ENCODE measurements around the gene SOD2. TPM values are rescaled to one million over a fixed set of nuclear protein-coding genes. Genes with fewer than 3 reads are reported as not detected.
"Not testable (repeated sequence)": the region's sequence is repeated elsewhere in the genome, so short reads cannot be mapped to it uniquely, and the experiment has no call there.

Gene SOD2
- 143 and 202 TPM in 2 replicates for total RNA-seq (2022)
- Bru-seq, nascent RNA: percentile 92 among the genes with signal in this experiment
- BruChase-seq, experiment 1, labeled RNA remaining after a 6-hour chase: percentile 99 among the genes with signal in this experiment
- percentile 98 among the genes with signal in this experiment for BruChase-seq, experiment 2, labeled RNA remaining after a 2-hour chase
- long read RNA-seq, full-length matches to known transcripts: 66 of 74 reads
- long read RNA-seq, partial matches to known transcripts: 2 of 74 reads
- long read RNA-seq, other reads (novel, unspliced or antisense): 6 of 74 reads

- Mint-ChIP-seq H3K4me1 (ENCODE audit: low read depth, unreplicated experiment) (peaks cover 29% of the 10 kb centered on the region), H3K27me3 (ENCODE audit: unreplicated experiment) (no peaks in the 10 kb centered on the region), H3K4me3 (ENCODE audit: low read depth, unreplicated experiment) (peak within 1 kb of the TSS; percentile 67), H3K27ac (ENCODE audit: unreplicated experiment) (peak within 1 kb of the TSS; percentile 80), H3K36me3 (ENCODE audit: insufficient read depth, unreplicated experiment) (peaks cover 62% of the 10 kb centered on the region), H3K9me3 (ENCODE audit: low read depth, unreplicated experiment) (no peaks in the 10 kb centered on the region)
- no peak for TF ChIP-seq CTCF (IDR thresholded peaks at IDR 0.05; ENCODE audit: unreplicated experiment)
- intact Hi-C loops (cut with micrococcal nuclease; ENCODE audit: unreplicated experiment): loop anchor here (1.0 to 10.0 kb wide), 3 partner anchors 69 to 561 kb away; partner anchors contain the start of genes ACAT2, SLC22A2 and TCP1
- BruUV-seq (replicated peaks): no TSS peak
- peak; percentile 86 for DNase-seq
- CTCF ChIA-PET: interaction anchor here (0.8 to 1.9 kb wide), 2 partner anchors 95 to 98 kb away, joined by 3 to 6 read pairs; partner anchors contain the start of gene TCP1
Measured at GRCh38 chr6:159693128-159693893, at the start of gene SOD2. Gene SOD2, minus strand, starts transcription at chr6:159693241. Its CDS starts 74 bp downstream, at chr6:159693167.

DNA sequence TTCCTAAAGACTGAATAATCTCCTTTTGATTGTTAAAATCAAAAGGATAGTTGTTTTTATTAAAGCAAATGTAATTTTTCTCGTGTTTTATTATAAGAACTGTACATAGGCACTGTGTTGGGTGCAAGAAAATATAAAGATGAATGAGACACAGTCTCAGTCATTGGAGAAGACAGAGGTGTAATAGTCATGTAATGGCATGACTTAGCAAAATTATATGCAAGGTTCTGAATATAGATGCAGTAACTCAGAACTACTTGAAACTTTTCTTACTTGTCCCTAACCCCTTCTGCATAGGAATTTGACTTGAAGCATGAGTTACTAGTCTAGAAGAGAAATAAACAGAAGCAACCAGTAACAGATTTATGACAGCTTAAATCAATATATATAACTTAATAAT, 49.1 kb upstream of the SOD2 start:
- no peaks in the 10 kb centered on the region for H3K4me1 Mint-ChIP-seq (ENCODE audit: low read depth, unreplicated experiment)
- intact Hi-C loops (cut with micrococcal nuclease; ENCODE audit: unreplicated experiment): no loop called here
- CTCF ChIA-PET: interaction anchor here (0.5 kb wide), 1 partner anchor 1600 kb away, joined by 3 read pairs; no protein-coding TSS in a partner anchor
- no peak overlapping the region for H3K4me3 Mint-ChIP-seq (ENCODE audit: low read depth, unreplicated experiment)
- no peaks in the 10 kb centered on the region for H3K27me3 Mint-ChIP-seq (ENCODE audit: unreplicated experiment)
- DNase-seq: no peak
- TF ChIP-seq CTCF (IDR thresholded peaks at IDR 0.05; ENCODE audit: unreplicated experiment): no peak
- no peak overlapping the region for H3K27ac Mint-ChIP-seq (ENCODE audit: unreplicated experiment)
- H3K9me3 Mint-ChIP-seq (ENCODE audit: low read depth, unreplicated experiment): no peaks in the 10 kb centered on the region
- peaks cover 46% of the 10 kb centered on the region for H3K36me3 Mint-ChIP-seq (ENCODE audit: insufficient read depth, unreplicated experiment)
- BruUV-seq (replicated peaks): no TSS peak

- Mint-ChIP-seq H3K4me3 (ENCODE audit: low read depth, unreplicated experiment) (no peak overlapping the region), H3K27ac (ENCODE audit: unreplicated experiment) (no peak overlapping the region), H3K4me1 (ENCODE audit: low read depth, unreplicated experiment) (no peaks in the 10 kb centered on the region), H3K9me3 (ENCODE audit: low read depth, unreplicated experiment) (no peaks in the 10 kb centered on the region), H3K27me3 (ENCODE audit: unreplicated experiment) (no peaks in the 10 kb centered on the region), H3K36me3 (ENCODE audit: insufficient read depth, unreplicated experiment) (peaks cover 32% of the 10 kb centered on the region)
- no peak for TF ChIP-seq CTCF (IDR thresholded peaks at IDR 0.05; ENCODE audit: unreplicated experiment)
- intact Hi-C loops (cut with micrococcal nuclease; ENCODE audit: unreplicated experiment): loop anchor here (2.0 kb wide), 1 partner anchor 13 kb away; no protein-coding TSS in a partner anchor
- CTCF ChIA-PET: no interaction called here
- no TSS peak for BruUV-seq (replicated peaks)
- DNase-seq: no peak
Measured at GRCh38 chr6:159739341-159739740, 46.3 kb upstream of the SOD2 start.

DNA sequence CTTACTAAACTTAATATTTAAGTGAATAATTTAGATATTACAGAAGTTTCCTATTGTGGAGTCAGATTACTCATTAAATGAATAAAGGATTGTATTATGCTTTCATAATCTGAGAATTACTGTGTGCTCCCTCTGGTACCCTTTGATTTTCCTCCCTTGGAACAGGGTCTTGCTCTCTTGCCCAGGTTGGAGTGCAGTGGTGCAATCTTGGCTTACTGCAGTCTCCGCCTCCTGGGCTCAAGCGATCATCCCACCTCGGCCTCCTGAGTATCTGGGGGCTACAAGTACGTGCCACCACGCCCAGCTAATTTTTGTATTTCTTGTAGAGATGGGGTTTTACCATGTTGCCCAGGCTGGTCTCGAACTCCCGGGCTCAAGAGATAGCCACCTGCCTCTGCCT, 43.9 kb upstream of the SOD2 start:
- Mint-ChIP-seq H3K9me3 (ENCODE audit: low read depth, unreplicated experiment) (no peaks in the 10 kb centered on the region), H3K4me3 (ENCODE audit: low read depth, unreplicated experiment) (no peak overlapping the region), H3K27ac (ENCODE audit: unreplicated experiment) (no peak overlapping the region), H3K36me3 (ENCODE audit: insufficient read depth, unreplicated experiment) (peaks cover 28% of the 10 kb centered on the region), H3K4me1 (ENCODE audit: low read depth, unreplicated experiment) (peaks cover 8% of the 10 kb centered on the region), H3K27me3 (ENCODE audit: unreplicated experiment) (no peaks in the 10 kb centered on the region)
- intact Hi-C loops (cut with micrococcal nuclease; ENCODE audit: unreplicated experiment): no loop called here
- CTCF ChIA-PET: no interaction called here
- no TSS peak for BruUV-seq (replicated peaks)
- no peak for DNase-seq
- no peak for TF ChIP-seq CTCF (IDR thresholded peaks at IDR 0.05; ENCODE audit: unreplicated experiment)

GRCh38 chr6:159733395-159733794, 40.4 kb upstream of the SOD2 start:
- DNase-seq; intact Hi-C loops (cut with micrococcal nuclease; ENCODE audit: unreplicated experiment); CTCF ChIA-PET; H3K4me3 Mint-ChIP-seq (ENCODE audit: low read depth, unreplicated experiment); H3K27me3 Mint-ChIP-seq (ENCODE audit: unreplicated experiment); H3K4me1 Mint-ChIP-seq (ENCODE audit: low read depth, unreplicated experiment); H3K27ac Mint-ChIP-seq (ENCODE audit: unreplicated experiment); BruUV-seq (replicated peaks); H3K9me3 Mint-ChIP-seq (ENCODE audit: low read depth, unreplicated experiment): not testable (repeated sequence)
- H3K36me3 Mint-ChIP-seq (ENCODE audit: insufficient read depth, unreplicated experiment): peaks cover 33% of the 10 kb centered on the region

DNA sequence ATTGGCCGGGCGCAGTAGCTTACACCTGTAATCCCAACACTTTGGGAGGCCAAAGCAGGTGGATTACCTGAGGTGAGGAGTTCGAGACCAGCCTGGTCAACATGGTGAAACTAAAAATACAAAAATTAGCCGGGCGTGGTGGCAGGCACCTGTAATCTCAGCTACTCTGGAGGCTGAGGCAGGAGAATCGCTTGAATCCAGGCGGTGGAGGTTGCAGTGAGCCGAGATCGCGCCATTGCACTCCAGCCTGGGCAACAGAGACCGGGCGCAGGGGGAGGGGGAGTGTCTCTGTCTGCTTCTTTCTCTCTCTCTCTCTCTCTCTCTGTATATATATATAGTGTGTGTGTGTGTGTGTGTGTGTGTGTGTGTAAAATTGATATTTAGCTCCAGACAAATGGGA, 39.5 kb upstream of the SOD2 start:
- DNase-seq; intact Hi-C loops (cut with micrococcal nuclease; ENCODE audit: unreplicated experiment); H3K4me1 Mint-ChIP-seq (ENCODE audit: low read depth, unreplicated experiment); H3K27me3 Mint-ChIP-seq (ENCODE audit: unreplicated experiment); BruUV-seq (replicated peaks); H3K9me3 Mint-ChIP-seq (ENCODE audit: low read depth, unreplicated experiment); H3K4me3 Mint-ChIP-seq (ENCODE audit: low read depth, unreplicated experiment); CTCF ChIA-PET: not testable (repeated sequence)
- Mint-ChIP-seq H3K36me3 (ENCODE audit: insufficient read depth, unreplicated experiment) (peaks cover 41% of the 10 kb centered on the region), H3K27ac (ENCODE audit: unreplicated experiment) (peak overlapping the region; percentile 58)
